Dedifferentiated amniotic fluid mesenchymal stem cell (primary cell): ENCODE data around the gene SLC35F1.

ENCODE experiments used
- DNase-seq: peaks from one replicate; pipeline ENCODE4 v3.0.0-alpha.2; 2016; ENCODE audit errors: extremely low spot score

Gene SLC35F1

DNA sequence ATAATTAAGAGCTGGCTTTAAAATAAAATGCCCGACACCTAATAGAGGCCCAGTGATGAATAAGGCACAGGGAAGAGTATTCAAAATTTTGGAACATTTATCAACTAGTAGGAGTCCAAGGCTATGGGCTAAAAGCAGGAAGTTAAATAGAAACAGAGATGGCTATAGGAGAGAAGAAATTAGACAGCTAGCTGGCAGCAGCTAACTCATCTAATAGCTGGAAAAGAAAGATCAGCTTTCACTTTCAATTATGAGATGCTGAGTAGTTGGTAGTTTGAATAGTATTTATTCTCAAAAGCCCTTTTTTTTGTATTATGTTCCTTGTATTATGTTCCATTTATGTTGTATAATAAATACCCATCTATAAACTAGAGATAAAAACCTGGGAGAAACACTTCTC lies 215.7 kb downstream of the SLC35F1 start:
- no peak for DNase-seq

- no peak for DNase-seq
These were observed 216.5 kb downstream of the SLC35F1 start for GRCh38 chr6:118123503-118124037.

GRCh38 chr6:118124851-118125250 lies 217.8 kb downstream of the SLC35F1 start:
- DNase-seq = no peak

DNA sequence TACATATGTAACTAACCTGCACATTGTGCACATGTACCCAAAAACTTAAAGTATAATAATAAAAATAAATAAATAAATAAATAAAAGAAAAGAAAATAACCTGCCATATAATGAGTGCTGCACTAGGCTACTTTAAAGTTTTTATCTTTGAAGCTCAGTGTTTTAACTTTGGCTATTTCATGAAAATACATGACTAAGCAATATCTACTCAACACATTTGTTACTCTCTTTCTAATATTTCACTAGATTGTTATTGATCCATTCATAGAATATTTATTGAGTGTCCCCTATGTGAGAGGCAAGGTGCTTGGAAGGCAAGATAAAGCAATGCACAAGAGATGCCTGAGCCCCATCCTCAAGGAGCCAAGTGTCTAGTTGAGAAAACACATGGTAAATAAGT lies 221.7 kb downstream of the SLC35F1 start:
- DNase-seq = no peak

DNA sequence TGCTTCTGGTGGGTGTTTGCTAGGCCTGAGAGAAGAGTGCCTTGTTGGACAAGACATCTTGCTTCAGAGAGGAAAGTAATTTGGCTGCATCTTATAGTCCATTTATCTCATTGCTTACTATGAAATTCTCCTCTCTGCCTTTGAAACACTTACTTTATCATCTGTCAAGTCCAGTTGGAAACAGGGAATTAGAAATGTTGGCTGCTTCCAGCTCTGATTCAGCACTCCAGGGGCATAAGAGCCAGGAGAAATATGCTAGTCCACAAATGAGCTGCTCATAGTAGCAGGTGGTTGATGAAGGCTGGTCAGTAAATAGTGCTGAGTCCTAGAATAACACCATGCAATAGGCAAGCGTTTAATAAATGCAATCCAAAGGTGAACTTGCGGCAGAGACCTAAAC lies 227.1 kb downstream of the SLC35F1 start:
- DNase-seq = no peak

GRCh38 chr6:118134736-118135135 lies 227.7 kb downstream of the SLC35F1 start:
- DNase-seq = no peak

DNA sequence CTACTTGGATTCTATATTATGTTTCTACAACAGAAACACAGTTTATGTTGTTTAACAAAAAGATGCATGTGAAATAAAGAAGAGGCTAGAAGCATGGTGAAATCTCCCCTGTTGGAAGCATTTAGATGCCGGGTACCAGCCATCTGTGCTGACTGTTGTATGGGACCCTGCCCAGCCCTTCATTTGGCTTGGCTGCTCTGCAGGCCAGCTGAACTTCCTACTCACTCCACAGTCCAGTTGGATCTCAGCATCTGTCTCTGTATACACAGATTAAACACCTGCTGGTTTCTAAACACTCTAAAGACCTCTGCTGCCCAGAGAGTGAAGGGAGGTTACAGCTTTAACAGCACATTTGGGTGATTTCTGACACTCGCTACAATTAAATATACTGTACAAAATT lies 228.3 kb downstream of the SLC35F1 start:
- no peak for DNase-seq

GRCh38 chr6:118141211-118141610 lies 234.1 kb downstream of the SLC35F1 start:
- DNase-seq = no peak

- no peak for DNase-seq
These were observed 239.5 kb downstream of the SLC35F1 start for GRCh38 chr6:118146584-118146983.

- no peak for DNase-seq
These were observed 240.4 kb downstream of the SLC35F1 start for GRCh38 chr6:118147511-118147910.

- no peak for DNase-seq
These were observed 241.5 kb downstream of the SLC35F1 start for GRCh38 chr6:118148561-118148960.

DNA sequence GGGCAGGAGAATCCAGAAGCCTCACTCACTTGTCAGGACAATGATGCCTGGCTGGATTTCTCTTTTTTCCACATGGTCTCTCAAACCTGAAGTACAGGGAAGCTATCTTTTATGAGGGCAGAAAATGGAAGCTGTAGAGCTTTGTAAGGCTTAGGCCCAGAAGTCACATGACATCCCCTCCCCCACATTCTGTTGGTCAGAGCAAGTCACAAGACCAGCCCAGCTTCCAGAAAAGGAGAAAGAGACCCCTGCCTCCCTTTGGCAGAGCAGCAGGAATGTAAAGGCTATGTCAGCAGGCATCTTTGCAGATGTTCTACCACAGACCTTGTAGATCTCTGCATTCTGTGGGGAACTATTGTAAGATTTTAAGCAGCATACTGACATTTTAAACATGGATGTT lies 245.5 kb downstream of the SLC35F1 start:
- DNase-seq = no peak

DNA sequence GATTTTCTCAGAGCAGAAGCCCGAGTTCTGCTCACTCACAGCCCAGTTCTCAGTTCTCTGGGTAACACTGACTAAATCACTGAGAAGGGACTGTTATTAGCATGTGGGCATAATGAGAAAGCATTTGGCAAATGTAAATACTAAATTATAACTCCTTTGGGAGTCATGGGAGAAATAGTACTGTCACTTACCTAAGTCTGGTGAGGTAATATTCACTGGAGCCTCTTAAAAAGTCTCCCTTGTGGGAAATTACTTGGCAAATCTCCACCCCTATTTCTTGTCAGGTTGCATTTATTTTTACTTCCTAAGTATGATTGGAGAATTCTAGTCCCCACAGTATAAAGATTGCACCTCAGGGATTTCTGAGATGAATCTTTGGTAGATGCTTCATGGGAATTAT lies 254.3 kb downstream of the SLC35F1 start:
- no peak for DNase-seq

GRCh38 chr6:118163542-118163941 lies 256.5 kb downstream of the SLC35F1 start:
- DNase-seq = no peak

- no peak for DNase-seq
These were observed 258.4 kb downstream of the SLC35F1 start for GRCh38 chr6:118165500-118165899.

- no peak for DNase-seq
These were observed 261.4 kb downstream of the SLC35F1 start for GRCh38 chr6:118168421-118168820.

DNA sequence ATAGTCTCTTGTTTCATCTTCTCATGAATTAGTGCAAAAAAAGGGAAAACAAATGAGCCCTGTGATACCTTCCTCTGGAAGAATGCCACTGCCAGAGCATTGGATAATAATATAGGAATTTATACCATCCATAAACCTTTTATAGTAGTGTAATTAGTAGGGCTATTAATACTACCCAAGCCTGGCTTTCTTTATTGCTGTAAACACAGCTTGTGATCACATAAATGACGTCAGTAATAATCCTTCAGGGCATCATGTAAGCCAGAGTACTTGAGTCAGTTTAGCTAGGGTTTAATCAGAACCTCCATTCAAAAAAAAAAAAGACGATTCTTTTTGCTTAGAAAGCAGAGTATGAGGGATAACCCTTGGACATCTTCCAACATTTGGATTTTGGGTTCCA lies 264.8 kb downstream of the SLC35F1 start:
- DNase-seq = no peak

GRCh38 chr6:118174071-118174470 lies 267.0 kb downstream of the SLC35F1 start:
- DNase-seq = no peak

DNA sequence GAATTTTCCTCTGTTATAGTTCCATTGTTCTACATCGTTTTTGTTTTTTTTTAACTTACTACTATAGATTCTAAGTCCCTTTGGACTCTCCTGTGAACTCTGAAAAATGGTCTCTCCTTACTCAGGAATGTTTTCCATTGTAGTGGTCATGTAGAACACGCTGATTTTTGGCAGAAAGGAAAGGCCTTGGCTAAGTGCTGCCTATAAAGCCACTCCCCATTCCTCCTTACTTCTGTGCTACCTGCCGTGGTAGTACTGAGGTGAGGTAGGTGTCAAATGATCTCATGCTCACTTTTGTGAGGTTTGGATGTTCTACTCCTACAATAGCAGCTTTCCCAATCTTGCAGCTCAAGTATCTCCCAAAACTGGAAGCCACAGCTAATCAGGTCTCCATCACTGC lies 270.7 kb downstream of the SLC35F1 start:
- no peak for DNase-seq

DNA sequence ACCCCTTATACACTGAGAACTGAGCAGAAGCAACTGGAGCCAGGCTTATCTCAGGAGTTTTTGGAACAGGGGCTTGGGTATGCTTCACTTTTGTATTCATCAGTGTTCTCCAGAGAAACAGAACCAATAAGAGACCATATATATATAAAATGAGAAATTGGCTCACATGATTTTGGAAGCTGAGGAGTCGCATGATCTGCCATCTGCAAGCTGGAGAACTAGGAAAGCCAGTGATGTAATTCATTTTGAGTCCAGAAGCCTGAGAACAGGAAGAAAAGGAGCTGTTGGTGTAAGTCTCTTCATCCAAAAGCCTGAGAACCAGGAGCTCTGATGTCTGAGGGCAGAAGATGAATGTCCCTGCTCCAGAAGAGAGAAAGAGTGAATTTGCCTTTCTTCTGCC lies 272.0 kb downstream of the SLC35F1 start:
- no peak for DNase-seq

- no peak for DNase-seq
These were observed 279.9 kb downstream of the SLC35F1 start for GRCh38 chr6:118186672-118187567.

GRCh38 chr6:118187568-118188164 lies 280.6 kb downstream of the SLC35F1 start:
- DNase-seq = no peak

DNA sequence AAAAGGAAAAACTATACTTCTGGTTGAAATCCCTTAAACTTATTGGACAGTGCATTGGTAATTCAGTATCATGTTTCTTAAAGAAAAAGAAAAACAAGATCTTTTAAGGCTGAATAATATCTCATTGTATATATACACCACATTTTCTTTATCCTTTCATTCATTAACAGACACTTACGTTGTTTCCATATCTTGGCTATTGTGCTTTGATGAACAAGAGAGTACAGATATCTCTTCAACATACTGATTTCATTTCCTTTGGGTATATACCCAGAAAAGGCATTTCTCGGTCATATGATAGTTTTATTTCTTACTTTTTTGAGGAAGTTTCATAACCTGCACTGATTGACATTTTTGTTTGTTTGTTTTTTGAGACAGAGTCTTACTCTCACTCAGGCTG lies 281.5 kb downstream of the SLC35F1 start:
- no peak for DNase-seq
